Right atrium auricular region (tissue), 2 donors: ENCODE data around the gene TTC33. TPM values are rescaled to one million over a fixed set of nuclear protein-coding genes. Genes with fewer than 3 reads are reported as not detected.

Source experiments
- DNase-seq: peaks from one replicate; pipeline ENCODE4 v3.0.0-alpha.2; 2019; ENCODE audit warnings: low spot score
- H3K27ac ChIP-seq, 2 donors: fragments of 200-600 bp; sonication (generic); 1 replicate in 1 of 2; 2 replicates in 1 of 2; pipeline ENCODE4 v1.5.1; 2016 to 2019
- H3K27me3 ChIP-seq, 2 donors: fragments of 200-600 bp; sonication (generic); one replicate each; pipeline versions ENCODE4 v1.5.1 to v1.6.0; 2017 to 2019
- H3K36me3 ChIP-seq: fragments of 200-600 bp; sonication (generic); one replicate; pipeline ENCODE4 v1.5.1; 2016
- H3K4me1 ChIP-seq, 2 donors: fragments of 200-600 bp; sonication (generic); one replicate each; pipeline versions ENCODE4 v1.5.1 to v1.6.0; 2017 to 2019
- H3K4me3 ChIP-seq, 2 donors: fragments of 200-600 bp; sonication (generic); 1 replicate in 1 of 2; 2 replicates in 1 of 2; pipeline ENCODE4 v1.5.1; 2017 to 2019; ENCODE audit warnings: mild to moderate bottlenecking in 1 of 2, moderate library complexity in 1 of 2
- H3K9me3 ChIP-seq, 2 donors: fragments of 200-600 bp; sonication (generic); one replicate each; pipeline ENCODE4 v1.5.1; 2019
- total RNA-seq, 2 donors: library from RNA; depleted of rRNA; stranded (reverse); fragments of >200 nt; gene quantifications; one replicate each; pipeline ENCODE4 v1.1.0, GENCODE V29; 2016
- TF ChIP-seq, protein P1 (sequence below), 2 donors: fragments of 200-600 bp; sonication (generic); IDR thresholded peaks; one replicate each; pipeline ENCODE4 v1.5.1; 2019; ENCODE audit warnings: antibody characterized with exemption in 2 of 2

The TTC33 gene
- total RNA-seq, 2 donors from 2014 or later, result 10.2 to 16.7 TPM

DNA sequence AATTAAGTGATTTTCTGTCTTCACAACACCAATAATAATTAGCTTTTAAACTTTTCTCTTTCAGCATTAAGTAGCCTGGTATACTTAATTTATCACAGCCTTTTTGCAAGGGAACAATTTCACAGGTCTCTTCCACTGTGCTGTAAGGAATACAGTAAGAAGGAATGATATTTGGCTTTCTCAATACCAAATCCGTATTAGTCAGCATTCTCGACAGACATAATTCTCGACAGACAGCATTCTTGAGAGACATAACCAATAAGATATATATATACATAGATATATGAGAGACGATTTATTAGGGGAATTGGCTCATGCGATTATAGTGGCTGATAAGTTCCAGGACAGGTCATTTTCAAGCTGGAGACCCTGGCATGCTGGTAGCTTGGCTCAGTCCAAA, 24.4 kb upstream of the TTC33 start:
- H3K27ac ChIP-seq, result no peak overlapping the region
- TF ChIP-seq, protein P1, sequence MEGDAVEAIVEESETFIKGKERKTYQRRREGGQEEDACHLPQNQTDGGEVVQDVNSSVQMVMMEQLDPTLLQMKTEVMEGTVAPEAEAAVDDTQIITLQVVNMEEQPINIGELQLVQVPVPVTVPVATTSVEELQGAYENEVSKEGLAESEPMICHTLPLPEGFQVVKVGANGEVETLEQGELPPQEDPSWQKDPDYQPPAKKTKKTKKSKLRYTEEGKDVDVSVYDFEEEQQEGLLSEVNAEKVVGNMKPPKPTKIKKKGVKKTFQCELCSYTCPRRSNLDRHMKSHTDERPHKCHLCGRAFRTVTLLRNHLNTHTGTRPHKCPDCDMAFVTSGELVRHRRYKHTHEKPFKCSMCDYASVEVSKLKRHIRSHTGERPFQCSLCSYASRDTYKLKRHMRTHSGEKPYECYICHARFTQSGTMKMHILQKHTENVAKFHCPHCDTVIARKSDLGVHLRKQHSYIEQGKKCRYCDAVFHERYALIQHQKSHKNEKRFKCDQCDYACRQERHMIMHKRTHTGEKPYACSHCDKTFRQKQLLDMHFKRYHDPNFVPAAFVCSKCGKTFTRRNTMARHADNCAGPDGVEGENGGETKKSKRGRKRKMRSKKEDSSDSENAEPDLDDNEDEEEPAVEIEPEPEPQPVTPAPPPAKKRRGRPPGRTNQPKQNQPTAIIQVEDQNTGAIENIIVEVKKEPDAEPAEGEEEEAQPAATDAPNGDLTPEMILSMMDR (IDR thresholded peaks at IDR 0.05), result no peak
- H3K36me3 ChIP-seq, result peaks cover 23% of the 10 kb centered on the region
- H3K27me3 ChIP-seq, result no peaks in the 10 kb centered on the region
- DNase-seq, result no peak
- H3K4me3 ChIP-seq, result no peak overlapping the region
- H3K9me3 ChIP-seq, result no peaks in the 10 kb centered on the region
- H3K4me1 ChIP-seq, result peaks cover 0 to 30% of the 10 kb centered on the region in 2 donors

DNA sequence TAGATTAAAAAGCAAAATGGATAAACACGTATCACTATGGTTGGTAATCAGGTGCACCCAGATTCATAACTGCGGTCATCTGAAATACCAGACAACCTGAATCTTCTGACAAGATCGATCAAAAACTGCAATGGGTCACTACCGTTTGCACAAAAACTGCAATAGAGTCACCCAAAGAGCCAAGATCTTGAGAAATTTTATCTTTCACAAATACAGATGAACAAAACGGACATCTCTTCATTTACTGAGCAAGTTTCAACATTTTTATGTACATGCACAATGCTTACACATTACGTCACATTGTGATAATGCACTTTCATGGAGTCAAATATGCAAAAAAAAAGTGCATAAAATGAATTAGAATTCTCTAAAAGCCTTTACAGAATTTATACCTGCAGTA, 23.8 kb upstream of the TTC33 start:
- DNase-seq, result no peak
- peaks cover 29% of the 10 kb centered on the region for H3K36me3 ChIP-seq
- peaks cover 0 to 30% of the 10 kb centered on the region in 2 donors for H3K4me1 ChIP-seq

DNA sequence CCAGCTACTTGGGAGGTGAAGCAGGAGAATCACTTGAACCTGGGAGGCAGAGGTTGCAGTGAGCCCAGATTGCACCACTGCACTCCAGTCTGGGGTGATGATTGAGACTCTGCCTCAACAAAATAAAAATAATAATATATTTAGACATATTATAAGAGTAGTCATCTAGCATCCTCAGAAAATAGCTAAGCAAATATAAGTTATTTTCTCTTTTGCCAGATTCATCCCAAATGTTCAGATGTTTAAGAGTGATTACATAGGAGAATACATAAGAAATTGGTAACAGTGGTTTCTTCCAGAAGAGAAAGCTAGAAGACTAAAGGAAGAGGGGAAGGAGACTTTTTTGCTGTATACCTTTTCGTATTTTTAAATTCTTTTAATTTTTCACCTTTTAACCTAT, 22.4 kb upstream of the TTC33 start:
- no peak for DNase-seq
- no peaks in the 10 kb centered on the region for H3K27me3 ChIP-seq
- TF ChIP-seq, protein P1 (IDR thresholded peaks at IDR 0.05), result no peak
- H3K9me3 ChIP-seq, result no peaks in the 10 kb centered on the region
- no peak overlapping the region for H3K4me3 ChIP-seq
- H3K36me3 ChIP-seq, result peaks cover 38% of the 10 kb centered on the region
- peaks cover 0 to 19% of the 10 kb centered on the region in 2 donors for H3K4me1 ChIP-seq
- H3K27ac ChIP-seq, result no peak overlapping the region

More for the DNA sequence above, 23.8 kb upstream of the TTC33 start:
- Histone ChIP-seq H3K27me3 (no peaks in the 10 kb centered on the region), H3K4me3 (no peak overlapping the region), H3K9me3 (no peaks in the 10 kb centered on the region), H3K27ac (no peak overlapping the region)
- TF ChIP-seq, protein P1 (IDR thresholded peaks at IDR 0.05), result no peak

DNA sequence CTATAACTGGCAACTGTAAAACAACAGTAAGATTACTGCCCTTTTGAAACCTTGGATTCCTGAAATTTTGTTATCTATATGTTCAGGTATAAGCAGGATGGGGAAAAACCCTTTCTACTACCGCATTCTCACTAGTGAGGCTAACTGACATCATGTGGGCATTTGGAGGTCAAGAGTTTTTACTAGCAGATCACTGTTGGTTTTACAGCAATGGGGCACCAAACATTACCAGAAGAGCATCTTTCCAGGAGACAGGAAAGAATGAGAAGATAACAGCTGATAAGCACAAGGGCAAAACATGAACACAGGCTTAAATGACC, 20.9 kb upstream of the TTC33 start:
- Histone ChIP-seq H3K36me3 (peaks cover 42% of the 10 kb centered on the region), H3K4me3 (no peak overlapping the region), H3K9me3 (no peaks in the 10 kb centered on the region), H3K27me3 (no peaks in the 10 kb centered on the region), H3K4me1 (peaks cover 0 to 6% of the 10 kb centered on the region in 2 donors), H3K27ac (no peak overlapping the region)
- DNase-seq, result no peak
- TF ChIP-seq, protein P1 (IDR thresholded peaks at IDR 0.05), result no peak

DNA sequence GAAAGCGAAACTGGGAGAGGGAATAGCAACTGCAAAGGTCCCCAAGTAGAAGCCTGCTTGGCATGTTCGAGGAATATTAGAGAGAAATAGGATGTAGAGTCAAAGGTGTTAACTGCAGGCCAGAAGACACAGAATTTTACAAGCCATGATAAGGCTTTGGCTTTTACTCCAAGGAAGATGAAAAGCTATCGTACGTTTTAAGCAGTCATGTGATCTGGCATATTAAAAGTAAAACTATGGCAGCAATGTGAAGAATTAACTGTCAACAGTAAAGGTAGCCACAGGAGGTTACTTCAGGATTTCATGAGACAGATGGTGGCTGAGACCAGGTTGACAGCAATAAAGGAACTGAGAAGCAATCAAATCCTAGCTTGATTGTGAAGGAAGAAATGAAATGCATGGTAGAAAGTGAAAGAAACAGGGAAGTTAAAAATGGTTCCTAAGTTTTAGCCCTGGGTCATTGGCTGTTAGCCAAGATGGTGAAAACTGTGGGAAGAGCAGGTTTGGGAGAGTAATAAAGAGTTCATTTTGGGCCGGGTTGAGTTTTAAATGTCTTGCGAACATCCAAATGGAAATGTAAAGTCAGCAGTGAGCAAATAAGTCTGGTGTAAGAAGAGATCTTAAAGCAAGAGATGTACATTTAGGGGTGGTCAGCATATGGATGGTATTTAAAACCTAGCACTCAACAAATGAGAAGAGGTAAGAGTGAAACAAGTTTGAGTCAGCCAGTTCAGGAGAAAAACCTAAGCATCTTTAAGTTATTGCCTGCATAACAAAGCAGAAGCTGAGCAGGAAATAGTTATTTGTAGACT, 20.3 kb upstream of the TTC33 start:
- H3K27me3 ChIP-seq, result no peaks in the 10 kb centered on the region
- H3K36me3 ChIP-seq, result peaks cover 48% of the 10 kb centered on the region
- H3K4me1 ChIP-seq, result no peaks in the 10 kb centered on the region
- TF ChIP-seq, protein P1 (IDR thresholded peaks at IDR 0.05), result no peak
- H3K27ac ChIP-seq, result no peak overlapping the region
- DNase-seq, result no peak
- H3K9me3 ChIP-seq, result no peaks in the 10 kb centered on the region
- no peak overlapping the region for H3K4me3 ChIP-seq
